OCI-LY3 (cell line): ENCODE measurements around the gene CDCA7.

ENCODE experiments used
- CTCF ChIP-seq: fragments of 200-600, 300-600 bp; sonication (generic); IDR thresholded peaks from 2 replicates; pipeline ENCODE4 v1.5.1; 2014; ENCODE audit warnings: antibody characterized with exemption, low read length, low read depth
- EZH2phosphoT487 ChIP-seq: fragments of 200-600 bp; shearing (Covaris generic); IDR thresholded peaks from 2 replicates; pipeline ENCODE4 v1.6.1; 2018; ENCODE audit warnings: antibody characterized with exemption, mixed run types, low read depth

- no peak for TF ChIP-seq CTCF
- TF ChIP-seq EZH2phosphoT487 = no peak
Observed at GRCh38 chr2:173357346-173357745, 2.7 kb downstream of the CDCA7 start.
